ENCODE results near the gene CENPU.
"Not testable (repeated sequence)": the region's sequence is repeated elsewhere in the genome, so short reads cannot be mapped to it uniquely, and the experiment has no call there.

The CENPU gene

GRCh38 chr4:184660978-184661377 lies 72.9 kb downstream of the CENPU start:
- POLR2A ChIA-PET = no interaction called here
- CTCF ChIA-PET = no interaction called here

DNA sequence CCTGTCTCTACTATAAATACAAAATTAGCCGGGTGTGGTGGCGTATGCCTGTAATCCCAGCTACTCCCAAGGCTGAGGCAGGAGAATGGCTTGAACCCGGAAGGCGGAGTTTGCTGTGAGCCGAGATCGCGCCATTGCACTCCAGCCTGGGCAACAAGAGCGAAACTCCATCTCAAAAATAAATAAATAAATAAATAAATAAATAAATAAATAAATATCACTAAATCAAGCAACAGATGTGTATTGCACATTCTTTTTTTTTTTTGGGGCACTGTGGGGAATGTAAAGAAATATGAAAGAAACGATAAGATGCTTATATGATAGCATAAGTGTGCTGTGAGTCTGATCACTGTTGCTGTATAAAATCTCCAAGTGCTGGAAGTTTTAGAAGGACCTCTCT lies 76.1 kb downstream of the CENPU start:
- H3K4me3 ChIP-seq (ENCODE audit: low read depth, low read length); POLR2A ChIA-PET; DNase-seq (ENCODE audit: low read depth, low spot score); CTCF ChIA-PET: not testable (repeated sequence)

More at GRCh38 chr4:184660978-184661377, 72.9 kb downstream of the CENPU start:
- TF ChIP-seq, protein P1, sequence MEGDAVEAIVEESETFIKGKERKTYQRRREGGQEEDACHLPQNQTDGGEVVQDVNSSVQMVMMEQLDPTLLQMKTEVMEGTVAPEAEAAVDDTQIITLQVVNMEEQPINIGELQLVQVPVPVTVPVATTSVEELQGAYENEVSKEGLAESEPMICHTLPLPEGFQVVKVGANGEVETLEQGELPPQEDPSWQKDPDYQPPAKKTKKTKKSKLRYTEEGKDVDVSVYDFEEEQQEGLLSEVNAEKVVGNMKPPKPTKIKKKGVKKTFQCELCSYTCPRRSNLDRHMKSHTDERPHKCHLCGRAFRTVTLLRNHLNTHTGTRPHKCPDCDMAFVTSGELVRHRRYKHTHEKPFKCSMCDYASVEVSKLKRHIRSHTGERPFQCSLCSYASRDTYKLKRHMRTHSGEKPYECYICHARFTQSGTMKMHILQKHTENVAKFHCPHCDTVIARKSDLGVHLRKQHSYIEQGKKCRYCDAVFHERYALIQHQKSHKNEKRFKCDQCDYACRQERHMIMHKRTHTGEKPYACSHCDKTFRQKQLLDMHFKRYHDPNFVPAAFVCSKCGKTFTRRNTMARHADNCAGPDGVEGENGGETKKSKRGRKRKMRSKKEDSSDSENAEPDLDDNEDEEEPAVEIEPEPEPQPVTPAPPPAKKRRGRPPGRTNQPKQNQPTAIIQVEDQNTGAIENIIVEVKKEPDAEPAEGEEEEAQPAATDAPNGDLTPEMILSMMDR (IDR thresholded peaks at IDR 0.05; ENCODE audit: insufficient read depth, low read length, missing control alignments) = no peak
- DNase-seq (ENCODE audit: low read depth, low spot score) = no peak
- no peak overlapping the region for H3K4me3 ChIP-seq (ENCODE audit: low read depth, low read length)

DNA sequence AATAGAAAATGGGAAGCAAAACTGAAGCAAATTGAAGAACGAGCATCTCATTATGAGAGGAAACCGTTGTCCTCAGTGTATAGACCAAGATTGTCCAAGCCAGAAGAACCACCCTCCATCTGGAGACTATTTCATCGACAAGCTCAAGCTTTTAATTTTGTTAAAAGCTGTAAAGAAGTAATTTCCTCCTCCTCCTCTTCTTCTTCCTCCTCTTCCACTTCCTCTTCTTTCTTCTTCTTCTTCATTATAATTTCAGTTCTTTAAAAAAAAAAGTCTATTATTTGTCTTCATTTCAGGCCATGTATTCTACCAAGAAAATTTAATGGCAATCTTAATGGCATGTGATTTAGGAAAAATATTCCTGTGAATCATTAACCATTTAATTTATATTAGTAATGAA lies 76.8 kb downstream of the CENPU start:
- ChIA-PET CTCF (no interaction called here), POLR2A (no interaction called here)
- TF ChIP-seq, protein P1 (IDR thresholded peaks at IDR 0.05; ENCODE audit: insufficient read depth, low read length, missing control alignments) = no peak
- H3K4me3 ChIP-seq (ENCODE audit: low read depth, low read length) = no peak overlapping the region
- no peak for DNase-seq (ENCODE audit: low read depth, low spot score)

GRCh38 chr4:184655889-184656869 lies 77.7 kb downstream of the CENPU start:
- ChIA-PET CTCF (no interaction called here), POLR2A (no interaction called here)
- TF ChIP-seq, protein P1 (IDR thresholded peaks at IDR 0.05; ENCODE audit: insufficient read depth, low read length, missing control alignments) = no peak
- no peak overlapping the region for H3K4me3 ChIP-seq (ENCODE audit: low read depth, low read length)
- DNase-seq (ENCODE audit: low read depth, low spot score) = no peak

- DNase-seq (ENCODE audit: low read depth, low spot score) = peak; percentile 34
- POLR2A ChIA-PET = no interaction called here
- no peak overlapping the region for H3K4me3 ChIP-seq (ENCODE audit: low read depth, low read length)
- TF ChIP-seq, protein P1 (IDR thresholded peaks at IDR 0.05; ENCODE audit: insufficient read depth, low read length, missing control alignments) = no peak
- CTCF ChIA-PET = interaction anchor here (0.7 to 1.5 kb wide), 4 partner anchors 9 to 92 kb away, joined by 3 to 4 read pairs (median 4); partner anchors contain the start of gene CENPU
Measured at GRCh38 chr4:184653650-184654049, 80.2 kb downstream of the CENPU start.

DNA sequence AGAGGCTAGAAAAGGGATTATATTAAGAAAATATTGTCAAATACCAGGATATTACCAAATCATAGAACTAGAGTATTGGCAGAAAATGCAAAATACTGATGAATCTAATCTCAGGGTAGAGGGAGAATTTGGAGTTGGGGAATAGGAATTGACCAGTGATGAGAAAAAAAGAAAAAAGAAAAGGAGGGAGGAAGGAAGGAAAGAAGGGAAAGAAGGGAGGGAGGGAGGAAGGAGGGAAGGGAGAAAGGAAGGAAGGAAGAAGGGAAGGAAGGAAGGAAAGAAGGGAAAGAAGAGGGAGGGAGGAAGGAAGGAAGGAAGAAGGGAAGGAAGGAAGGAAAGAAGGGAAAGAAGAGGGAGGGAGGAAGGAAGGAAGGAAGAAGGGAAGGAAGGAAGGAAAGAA lies 81.2 kb downstream of the CENPU start:
- H3K4me3 ChIP-seq (ENCODE audit: low read depth, low read length); POLR2A ChIA-PET; DNase-seq (ENCODE audit: low read depth, low spot score): not testable (repeated sequence)
- CTCF ChIA-PET = interaction anchor here (1.5 kb wide), 1 partner anchor 93 kb away, joined by 3 read pairs; no protein-coding TSS in a partner anchor

DNA sequence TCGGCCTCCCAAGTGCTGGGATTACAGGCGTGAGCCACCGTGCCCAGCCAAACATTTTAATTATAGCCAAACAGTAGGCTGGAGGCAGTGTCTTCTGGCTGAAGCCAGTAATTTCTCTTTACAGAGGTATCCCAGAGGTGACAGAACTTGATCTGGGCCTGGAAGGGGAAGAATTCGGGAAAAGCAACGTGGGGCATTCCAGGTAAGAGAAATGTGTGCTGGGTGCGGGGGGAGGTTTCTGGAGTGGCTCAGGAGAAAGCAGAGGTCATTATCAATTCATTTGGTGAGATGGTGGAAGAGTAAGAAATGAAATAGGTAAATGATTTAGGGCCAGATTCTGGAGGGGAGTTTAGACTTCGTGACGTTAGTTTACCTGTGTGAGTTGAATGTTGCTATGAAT lies 82.0 kb downstream of the CENPU start:
- TF ChIP-seq, protein P1 (IDR thresholded peaks at IDR 0.05; ENCODE audit: insufficient read depth, low read length, missing control alignments) = no peak
- no peak overlapping the region for H3K4me3 ChIP-seq (ENCODE audit: low read depth, low read length)
- ChIA-PET POLR2A (no interaction called here), CTCF (no interaction called here)
- DNase-seq (ENCODE audit: low read depth, low spot score) = no peak
